CD4-positive, alpha-beta T cell (primary cell): ENCODE measurements around the gene TEX22. TPM values are rescaled to one million over a fixed set of nuclear protein-coding genes. Genes with fewer than 3 reads are reported as not detected.

Experiments used
- ATAC-seq: fragments of 200-7000 bp; cut with Tn5 transposase; one replicate; pipeline ENCODE4 v1.10.0; 2022; ENCODE audit warnings: mild to moderate bottlenecking; ENCODE audit not compliant: poor library complexity
- CTCF ChIA-PET: fragments of 350-600 bp; sonication (Branson Sonifier 250); formaldehyde crosslinking; loops from one replicate; lab custom pipeline; 2021; ENCODE audit warnings: antibody characterized with exemption, inconsistent platforms; lab: Charles Lee
- POLR2A ChIA-PET: fragments of 350-600 bp; sonication (Branson Sonifier 250); formaldehyde crosslinking; loops from one replicate; lab custom pipeline; 2021; ENCODE audit warnings: antibody characterized with exemption, inconsistent platforms; lab: Charles Lee
- DNase-seq, 14 experiments: peaks; one replicate each; pipeline ENCODE4 v3.0.0-alpha.2; 2013 to 2020; ENCODE audit warnings: mixed read lengths in 2 of 14
- H3K27ac ChIP-seq, 2 donors: one replicate each; pipeline versions ENCODE4 v1.5.1 to v1.7.0; 2013; ENCODE audit warnings: low read length in 2 of 2, low read depth in 1 of 2, mild to moderate bottlenecking in 1 of 2
- H3K27me3 ChIP-seq, 2 experiments: 1 replicate in 1 of 2; 2 replicates in 1 of 2; pipeline versions ENCODE4 v1.6.1 to v1.7.0; 2013; ENCODE audit warnings: low read length in 2 of 2, control low read depth in 1 of 2, mild to moderate bottlenecking in 1 of 2, moderate library complexity in 1 of 2; ENCODE audit not compliant: insufficient read depth in 2 of 2, control insufficient read depth in 1 of 2
- H3K36me3 ChIP-seq: one replicate; pipeline ENCODE4 v1.6.1; 2013; ENCODE audit warnings: low read length, control low read depth; ENCODE audit not compliant: insufficient read depth
- H3K4me1 ChIP-seq: one replicate; pipeline ENCODE4 v1.6.1; 2013; ENCODE audit warnings: low read length, control low read depth; ENCODE audit not compliant: insufficient read depth
- H3K4me3 ChIP-seq: one replicate; pipeline ENCODE4 v1.5.1; 2013; ENCODE audit warnings: mild to moderate bottlenecking, low read length, moderate library complexity
- H3K9me3 ChIP-seq, 2 experiments: 1 replicate in 1 of 2; 2 replicates in 1 of 2; pipeline versions ENCODE4 v1.6.1 to v1.7.0; 2013; ENCODE audit warnings: low read length in 2 of 2, mild to moderate bottlenecking in 2 of 2, control low read depth in 1 of 2, moderate library complexity in 1 of 2; ENCODE audit not compliant: control insufficient read depth in 1 of 2, insufficient read depth in 1 of 2
- H3K27ac Mint-ChIP-seq: one replicate; pipeline ENCODE4 v1.8.0; 2020; ENCODE audit warnings: mixed read lengths
- H3K27me3 Mint-ChIP-seq: one replicate; pipeline ENCODE4 v1.8.0; 2021; ENCODE audit warnings: mixed read lengths
- H3K36me3 Mint-ChIP-seq: one replicate; pipeline ENCODE4 v1.8.0; 2021; ENCODE audit warnings: low read depth, mixed read lengths
- H3K4me1 Mint-ChIP-seq: one replicate; pipeline ENCODE4 v1.8.0; 2021; ENCODE audit warnings: low read depth, mixed read lengths
- H3K4me3 Mint-ChIP-seq: one replicate; pipeline ENCODE4 v1.8.0; 2020; ENCODE audit warnings: mild to moderate bottlenecking, mixed read lengths
- H3K9me3 Mint-ChIP-seq: one replicate; pipeline ENCODE4 v1.8.0; 2020; ENCODE audit warnings: mixed read lengths
- CTCF ChIP-seq: fragments of 200-600 bp; IDR thresholded peaks from one replicate; pipeline ENCODE4 v1.8.0; 2022; ENCODE audit warnings: antibody characterized with exemption, mild to moderate bottlenecking
- intact Hi-C, 2 experiments: fragments of 100-400 bp; cut with DNase I in 1 of 2; cut with micrococcal nuclease in 1 of 2; formaldehyde crosslinking; loops; one replicate each; pipeline versions ENCODE4 v1.15.1 to v1.9.0; 2023 to 2025; cut with DNase I, micrococcal nuclease
- total RNA-seq, 174 experiments: library from RNA in 2 of 174; stranded (reverse) in 2 of 174; gene quantifications; one replicate each; pipeline ENCODE4 v1.2.3 and lab custom pipeline; 2021 to 2026

TEX22 gene
- total RNA-seq, 2 experiments from 2014 or later = 1.3 to 2.8 TPM

GRCh38 chr14:105431256-105431655 lies 32.9 kb downstream of the TEX22 start:
- CTCF ChIA-PET = no interaction called here
- no peaks in the 10 kb centered on the region for H3K27me3 Mint-ChIP-seq
- H3K4me3 Mint-ChIP-seq = no peak overlapping the region
- TF ChIP-seq CTCF = no peak
- H3K9me3 Mint-ChIP-seq = no peaks in the 10 kb centered on the region
- Histone ChIP-seq H3K4me3 (no peak overlapping the region), H3K27me3 (no peaks in the 10 kb centered on the region), H3K4me1 (no peaks in the 10 kb centered on the region), H3K9me3 (peaks cover 0 to 17% of the 10 kb centered on the region in 2 experiments), H3K27ac (no peak overlapping the region), H3K36me3 (peaks cover 16% of the 10 kb centered on the region)
- no peak overlapping the region for H3K27ac Mint-ChIP-seq
- POLR2A ChIA-PET = interaction anchor here (1.6 kb wide), 1 partner anchor 16 kb away, joined by 3 read pairs; no protein-coding TSS in a partner anchor
- peaks cover 19% of the 10 kb centered on the region for H3K4me1 Mint-ChIP-seq
- ATAC-seq (no peak), DNase-seq (no peak)
- intact Hi-C loops = loop anchor here in 1 of 2 experiments (5.0 kb wide), 1 partner anchor 86 kb away; no protein-coding TSS in a partner anchor
- peaks cover 38% of the 10 kb centered on the region for H3K36me3 Mint-ChIP-seq

- POLR2A ChIA-PET = no interaction called here
- Histone ChIP-seq H3K9me3 (peaks cover 0 to 5% of the 10 kb centered on the region in 2 experiments), H3K4me3 (no peak overlapping the region), H3K27me3 (no peaks in the 10 kb centered on the region), H3K27ac (no peak overlapping the region), H3K4me1 (peaks cover 3% of the 10 kb centered on the region), H3K36me3 (peaks cover 7% of the 10 kb centered on the region)
- ATAC-seq (no peak), DNase-seq (no peak)
- Mint-ChIP-seq H3K27ac (no peak overlapping the region), H3K36me3 (peaks cover 26% of the 10 kb centered on the region), H3K4me3 (no peak overlapping the region), H3K4me1 (peaks cover 15% of the 10 kb centered on the region), H3K9me3 (no peaks in the 10 kb centered on the region), H3K27me3 (no peaks in the 10 kb centered on the region)
- no peak for TF ChIP-seq CTCF
- intact Hi-C loops = loop anchor here in 1 of 2 experiments (5.0 kb wide), 1 partner anchor 85 kb away; no protein-coding TSS in a partner anchor
- CTCF ChIA-PET = no interaction called here
These were observed 34.3 kb downstream of the TEX22 start for GRCh38 chr14:105432657-105433056.

GRCh38 chr14:105433161-105433605 lies 34.8 kb downstream of the TEX22 start:
- Mint-ChIP-seq H3K36me3 (peaks cover 22% of the 10 kb centered on the region), H3K27me3 (no peaks in the 10 kb centered on the region), H3K4me3 (no peak overlapping the region), H3K9me3 (no peaks in the 10 kb centered on the region), H3K27ac (no peak overlapping the region), H3K4me1 (peaks cover 15% of the 10 kb centered on the region)
- no peak for TF ChIP-seq CTCF
- H3K27me3 ChIP-seq = no peaks in the 10 kb centered on the region
- intact Hi-C loops = loop anchor here in 1 of 2 experiments (5.0 kb wide), 1 partner anchor 84 kb away; no protein-coding TSS in a partner anchor
- ChIA-PET POLR2A (no interaction called here), CTCF (no interaction called here)
- peaks cover 7% of the 10 kb centered on the region for H3K36me3 ChIP-seq
- H3K4me1 ChIP-seq = peaks cover 7% of the 10 kb centered on the region
- H3K27ac ChIP-seq = no peak overlapping the region
- no peak for DNase-seq
- no peak overlapping the region for H3K4me3 ChIP-seq
- no peak for ATAC-seq
- H3K9me3 ChIP-seq = peaks cover 0 to 5% of the 10 kb centered on the region in 2 experiments
